ENCODE measurements around the gene SLC35B1. TPM values are rescaled to one million over a fixed set of nuclear protein-coding genes. Genes with fewer than 3 reads are reported as not detected.

The SLC35B1 gene
- total and polyA plus RNA-seq, 2 donors (not counting 1 experiment from before 2014, with no cell fraction given): 32.3 to 47.2 TPM

DNA sequence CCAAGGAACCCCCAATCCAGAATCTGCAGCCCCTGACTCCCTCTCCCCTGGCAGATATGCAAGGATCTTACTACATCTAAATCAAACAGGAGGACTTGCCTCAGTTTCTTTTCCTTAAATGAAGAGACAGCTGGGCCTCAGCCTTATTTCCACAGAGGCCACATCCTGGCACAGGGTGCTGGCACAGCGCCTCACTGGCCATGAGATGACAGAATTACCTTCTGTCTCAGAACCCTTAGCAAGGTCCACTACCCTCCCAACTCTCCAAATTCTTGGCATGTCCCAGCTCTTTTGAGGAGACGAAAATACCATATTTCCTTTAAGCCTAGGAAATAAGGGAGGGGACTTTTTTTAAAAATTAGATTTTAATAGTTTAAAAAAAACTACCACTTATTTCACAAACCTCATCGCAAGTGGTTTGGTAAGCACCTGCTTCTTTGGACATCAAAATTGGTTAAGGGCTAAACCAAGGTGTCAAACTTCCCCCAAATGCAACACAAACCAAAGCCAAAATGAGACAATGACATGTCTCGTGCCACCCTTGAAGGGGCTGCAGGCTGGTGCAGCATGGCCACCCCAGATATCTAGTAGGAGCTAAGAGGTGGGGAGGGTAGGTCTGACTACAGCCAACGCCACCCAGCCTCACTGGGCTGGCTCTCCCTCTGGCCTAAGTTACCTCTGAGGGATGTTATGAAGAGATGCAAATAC lies 30.8 kb upstream of the SLC35B1 start:
- WGBS (ENCODE audit: insufficient coverage): 82% methylated on average over 1 of the region's 5 CpGs
- Histone ChIP-seq H3K4me3 (ENCODE audit: control extremely low read depth in 1 of 5, extremely low read depth in 1 of 5, insufficient read depth in 1 of 5, low read depth in 2 of 5, low read length in 4 of 5) (peak overlapping the region in 4 of 5 experiments; percentile 28 to 56 (median 40)), H3K9ac (ENCODE audit: low read length) (peak overlapping the region; percentile 66), H3K27me3 (replicated peaks in 1 of 4; ENCODE audit: control extremely low read depth in 1 of 4, control insufficient read depth in 3 of 4, insufficient read depth in 4 of 4, low read length in 3 of 4) (no peaks in the 10 kb centered on the region), H3K79me2 (ENCODE audit: control insufficient read depth, insufficient read depth, low read length) (peaks cover 96% of the 10 kb centered on the region), H3K9me3 (ENCODE audit: control extremely low read depth in 1 of 3, control insufficient read depth in 2 of 3, insufficient read depth in 1 of 3, low read length in 2 of 3) (no peaks in the 10 kb centered on the region), H3K4me1 (ENCODE audit: control insufficient read depth in 2 of 2, insufficient read depth in 2 of 2, low read length in 2 of 2) (peaks cover 64 to 73% of the 10 kb centered on the region in 2 donors), H3K36me3 (replicated peaks in 1 of 2; ENCODE audit: control extremely low read depth in 1 of 2, control insufficient read depth in 1 of 2, extremely low read depth in 1 of 2, insufficient read depth in 2 of 2, low read length in 1 of 2) (peaks cover 0 to 14% of the 10 kb centered on the region in 2 experiments), H4K20me1 (ENCODE audit: control insufficient read depth, insufficient read depth, low read length, poor library complexity, severe bottlenecking) (no peaks in the 10 kb centered on the region), H3K27ac (ENCODE audit: low read length in 2 of 2) (peak overlapping the region; percentile 89 to 98), H2AFZ (ENCODE audit: insufficient read depth, low read depth, low read length, poor library complexity, severe bottlenecking) (peak overlapping the region; percentile 5), H3K4me2 (replicated peaks; ENCODE audit: low read depth, low read length, poor library complexity, severe bottlenecking) (peak overlapping the region; percentile 76)
- H3K4me1 Mint-ChIP-seq: peaks cover 81% of the 10 kb centered on the region
- no peaks in the 10 kb centered on the region for H3K9me3 Mint-ChIP-seq (ENCODE audit: insufficient read depth)
- POLR2A ChIA-PET: interaction anchor here (3.2 to 4.5 kb wide), 2 partner anchors 10 to 24 kb away, joined by 10 to 55 read pairs; partner anchors contain the start of gene FAM117A
- ATAC-seq (ENCODE audit: low read depth) (no peak), DNase-seq (no peak)
- no peak for TF ChIP-seq EZH2 (IDR thresholded peaks at IDR 0.05; ENCODE audit: borderline replicate concordance, insufficient read depth, low read depth, low read length, poor library complexity, severe bottlenecking)
- TF ChIP-seq CTCF (IDR thresholded peaks at IDR 0.05): no peak
- peak overlapping the region; percentile 95 for H3K4me3 Mint-ChIP-seq
- CTCF ChIA-PET: interaction anchor here (1.3 to 3.1 kb wide), 4 partner anchors 11 to 30 kb away, joined by 3 to 19 read pairs (median 4); partner anchors contain the start of gene SLC35B1
- H3K27me3 Mint-ChIP-seq: no peaks in the 10 kb centered on the region
- peak overlapping the region; percentile 100 for H3K27ac Mint-ChIP-seq
- intact Hi-C loops (cut with micrococcal nuclease): loop anchor here (1.0 kb wide), 5 partner anchors 9 to 60 kb away; partner anchors contain the start of genes FAM117A, KAT7 and SPOP

Measured in B cell (primary cell).